Activated T-helper 17 cell treated with anti-CD3 and anti-CD28 coated beads, Interleukin-2, amount 50 U/mL, for 72 hours (primary cell): ENCODE results near the gene GRID1. TPM values are rescaled to one million over a fixed set of nuclear protein-coding genes. Genes with fewer than 3 reads are reported as not detected.

Source experiments
- ATAC-seq: fragments of 150-1000 bp; cut with Tn5 transposase; replicated peaks from 2 replicates; pipeline ENCODE4 v1.10.0; 2021; ENCODE audit warnings: mild to moderate bottlenecking, moderate library complexity
- H3K27ac Mint-ChIP-seq: one replicate; pipeline ENCODE4 v1.8.0; 2022; ENCODE audit warnings: mixed read lengths
- H3K27me3 Mint-ChIP-seq: one replicate; pipeline ENCODE4 v1.8.0; 2022; ENCODE audit warnings: mixed read lengths
- H3K36me3 Mint-ChIP-seq: one replicate; pipeline ENCODE4 v1.8.0; 2022; ENCODE audit warnings: low read depth, mild to moderate bottlenecking, mixed read lengths
- H3K4me1 Mint-ChIP-seq: one replicate; pipeline ENCODE4 v1.8.0; 2022; ENCODE audit warnings: mixed read lengths
- H3K4me3 Mint-ChIP-seq: one replicate; pipeline ENCODE4 v1.8.0; 2022; ENCODE audit warnings: mild to moderate bottlenecking, mixed read lengths
- H3K9me3 Mint-ChIP-seq: one replicate; pipeline ENCODE4 v1.8.0; 2022; ENCODE audit warnings: mixed read lengths
- total RNA-seq, 2 donors: library from RNA; stranded (reverse); gene quantifications; one replicate each; pipeline ENCODE4 v1.2.3, GENCODE V29; 2022

Gene GRID1
- total RNA-seq, 2 donors from 2014 or later: not detected

DNA sequence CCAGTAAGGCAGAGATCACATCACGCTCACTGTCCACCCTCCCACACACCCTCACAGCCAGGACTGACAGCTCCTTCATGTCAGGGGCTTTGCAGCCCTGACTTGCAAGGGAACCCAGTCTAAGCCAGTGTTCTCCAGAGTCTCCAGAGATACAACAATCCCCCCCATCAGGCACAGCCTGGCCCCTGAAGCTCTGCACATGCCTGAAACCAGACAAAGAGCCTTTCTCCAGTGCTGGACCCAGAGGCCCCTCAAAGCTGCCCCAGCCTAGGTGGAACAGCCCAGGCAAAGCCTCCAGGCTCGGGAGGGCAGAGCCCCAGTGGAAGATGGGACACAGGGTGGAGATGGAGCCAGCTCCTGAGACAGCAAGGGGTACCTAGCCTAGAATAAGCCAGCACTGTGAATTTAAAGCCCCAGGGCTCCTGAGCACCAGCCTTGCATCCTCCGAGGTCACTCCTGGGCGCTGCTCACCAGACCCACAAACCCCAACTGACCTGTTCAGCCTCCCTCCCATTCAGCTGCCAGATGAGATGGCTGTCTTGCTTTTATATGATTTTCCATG, 50.2 kb downstream of the GRID1 start:
- no peak overlapping the region for H3K4me3 Mint-ChIP-seq
- H3K36me3 Mint-ChIP-seq: no peaks in the 10 kb centered on the region
- H3K9me3 Mint-ChIP-seq: no peaks in the 10 kb centered on the region
- no peak overlapping the region for H3K27ac Mint-ChIP-seq
- no peaks in the 10 kb centered on the region for H3K4me1 Mint-ChIP-seq
- peaks cover 30% of the 10 kb centered on the region for H3K27me3 Mint-ChIP-seq
- ATAC-seq: no peak

DNA sequence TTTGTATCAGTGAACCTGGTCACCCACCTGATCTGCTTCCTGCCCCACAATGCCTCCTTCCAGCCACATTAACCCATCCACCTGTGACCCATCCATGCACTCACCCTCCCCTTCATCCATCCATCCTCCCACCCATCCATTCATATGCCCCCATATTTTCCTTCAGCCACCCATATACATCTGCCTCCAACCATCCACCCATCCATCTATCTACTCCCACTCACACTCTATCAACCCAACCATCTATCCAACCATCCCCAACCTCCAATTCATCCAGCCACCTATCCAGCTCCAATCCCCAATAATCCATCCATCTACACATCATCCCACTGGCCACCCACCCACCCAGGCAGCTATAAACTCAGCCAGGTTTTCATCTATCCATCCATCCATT, 51.0 kb downstream of the GRID1 start:
- Mint-ChIP-seq H3K4me3 (no peak overlapping the region), H3K4me1 (no peaks in the 10 kb centered on the region), H3K9me3 (no peaks in the 10 kb centered on the region), H3K27ac (no peak overlapping the region), H3K27me3 (peaks cover 30% of the 10 kb centered on the region), H3K36me3 (no peaks in the 10 kb centered on the region)
- no peak for ATAC-seq

DNA sequence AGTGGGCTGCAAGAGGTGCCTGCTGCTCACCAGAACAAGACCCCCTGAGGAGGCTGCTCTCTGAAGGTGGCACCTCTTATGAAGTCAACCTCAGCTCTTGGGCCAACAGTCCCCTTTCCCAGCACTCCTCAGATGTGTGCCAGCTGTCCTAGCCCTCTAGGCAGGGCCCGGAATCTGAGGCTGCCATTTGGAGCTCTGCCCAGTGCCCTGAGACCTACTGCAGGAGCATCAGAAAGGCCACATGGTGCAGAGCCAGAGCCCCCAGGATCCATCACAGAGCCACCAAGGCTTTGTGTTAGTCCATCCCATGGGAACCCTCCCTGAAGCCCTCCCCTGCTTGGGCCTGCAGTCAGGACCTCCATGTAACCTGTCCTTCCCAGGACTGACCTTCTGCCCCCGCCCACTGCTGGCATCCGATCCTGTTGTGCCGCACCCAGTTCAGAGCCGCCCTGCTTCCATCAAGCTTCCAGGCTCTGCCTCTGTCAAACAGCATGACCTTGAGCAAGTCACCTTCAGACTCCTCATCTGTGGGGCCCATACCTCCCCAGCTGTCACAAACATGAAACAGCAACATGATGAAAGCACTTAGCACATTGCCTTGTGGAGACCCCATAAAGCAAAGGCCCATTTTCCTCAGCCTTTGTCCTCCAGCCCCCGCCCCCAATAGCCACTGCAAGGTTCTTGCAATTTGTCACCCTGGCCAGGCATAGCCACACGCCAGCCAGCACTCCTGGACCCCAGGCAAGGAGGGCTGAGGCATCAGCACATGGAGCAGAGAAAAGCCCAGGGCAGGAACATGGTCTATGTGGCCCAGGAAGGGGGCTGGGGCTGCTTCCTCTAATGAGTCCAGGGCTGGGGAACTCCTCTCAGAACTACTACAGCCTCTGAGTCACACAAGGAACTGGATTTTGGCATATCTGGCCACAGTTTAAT, 51.7 kb downstream of the GRID1 start:
- no peaks in the 10 kb centered on the region for H3K9me3 Mint-ChIP-seq
- no peak overlapping the region for H3K27ac Mint-ChIP-seq

DNA sequence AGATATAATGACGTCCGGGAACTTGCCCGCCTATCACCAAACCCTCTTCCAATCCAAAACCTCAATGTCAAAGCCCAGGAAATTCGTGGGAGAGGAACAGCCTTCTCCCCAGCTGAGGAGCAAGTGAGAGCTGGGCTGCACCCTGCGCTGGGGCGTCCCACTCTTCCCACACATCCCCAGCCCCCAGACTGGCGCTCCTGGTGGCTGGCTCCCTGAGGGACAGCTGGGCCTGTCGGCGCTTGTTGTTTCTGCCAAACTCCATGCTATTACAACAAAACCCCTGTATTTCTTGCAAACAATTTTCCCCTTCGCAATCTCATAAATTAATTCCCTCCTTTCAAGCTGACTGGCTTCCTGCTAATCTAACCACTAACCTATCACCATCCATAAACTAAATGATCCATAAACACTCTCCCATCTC, 53.0 kb downstream of the GRID1 start:
- Mint-ChIP-seq H3K9me3 (no peaks in the 10 kb centered on the region), H3K27me3 (peaks cover 21% of the 10 kb centered on the region), H3K4me3 (no peak overlapping the region), H3K36me3 (no peaks in the 10 kb centered on the region), H3K27ac (no peak overlapping the region), H3K4me1 (no peaks in the 10 kb centered on the region)
- ATAC-seq: no peak

More for the DNA sequence above, 51.7 kb downstream of the GRID1 start:
- Mint-ChIP-seq H3K4me3 (no peak overlapping the region), H3K27me3 (peaks cover 27% of the 10 kb centered on the region), H3K4me1 (no peaks in the 10 kb centered on the region), H3K36me3 (no peaks in the 10 kb centered on the region)
- no peak for ATAC-seq

- no peaks in the 10 kb centered on the region for H3K4me1 Mint-ChIP-seq
- no peak for ATAC-seq
- no peak overlapping the region for H3K4me3 Mint-ChIP-seq
- H3K9me3 Mint-ChIP-seq: no peaks in the 10 kb centered on the region
- H3K36me3 Mint-ChIP-seq: no peaks in the 10 kb centered on the region
- peaks cover 21% of the 10 kb centered on the region for H3K27me3 Mint-ChIP-seq
- no peak overlapping the region for H3K27ac Mint-ChIP-seq
Observed at GRCh38 chr10:86312701-86313270, 53.8 kb downstream of the GRID1 start.

DNA sequence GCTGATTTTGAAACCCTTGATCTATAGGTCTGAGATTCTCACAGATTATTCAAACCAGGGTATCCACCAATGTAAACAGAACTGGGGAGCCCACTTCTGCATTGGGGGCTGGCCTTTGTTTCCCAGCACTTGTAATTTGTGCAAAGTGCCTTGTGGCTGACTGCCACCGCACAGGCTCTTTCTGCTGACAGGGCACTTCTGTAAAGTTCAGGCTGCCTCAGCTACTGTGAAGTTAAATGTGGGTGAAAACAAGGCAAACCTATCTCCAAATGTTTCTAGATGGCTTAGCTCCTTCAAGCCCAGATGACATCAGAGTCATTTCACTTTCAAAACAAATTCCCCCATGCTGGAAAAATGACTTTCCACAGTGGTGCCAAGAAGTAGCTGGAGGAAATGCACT, 54.7 kb downstream of the GRID1 start:
- ATAC-seq: no peak
- no peaks in the 10 kb centered on the region for H3K36me3 Mint-ChIP-seq

DNA sequence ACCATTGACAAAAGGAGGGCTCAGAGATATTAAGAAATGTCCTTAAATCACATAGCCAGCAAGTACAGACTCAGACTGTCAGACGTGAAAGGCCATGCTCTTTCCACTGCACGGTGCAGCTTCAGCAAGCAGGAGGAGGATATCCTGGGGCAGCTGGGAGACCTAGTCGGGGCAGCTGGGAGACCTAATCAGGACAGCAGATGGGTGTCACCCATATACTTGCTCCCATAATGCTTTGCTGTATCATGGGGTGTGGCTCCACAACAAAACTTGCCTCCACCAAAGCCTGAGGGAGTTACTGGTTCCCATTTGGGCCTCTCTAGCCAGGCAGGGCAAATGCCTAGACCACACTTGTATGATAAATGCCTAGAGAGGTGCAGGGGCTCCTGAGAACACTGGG, 55.4 kb downstream of the GRID1 start:
- H3K9me3 Mint-ChIP-seq: no peaks in the 10 kb centered on the region
- H3K4me3 Mint-ChIP-seq: no peak overlapping the region
- no peaks in the 10 kb centered on the region for H3K4me1 Mint-ChIP-seq
- H3K27ac Mint-ChIP-seq: no peak overlapping the region
- H3K27me3 Mint-ChIP-seq: peaks cover 22% of the 10 kb centered on the region
- H3K36me3 Mint-ChIP-seq: no peaks in the 10 kb centered on the region
- ATAC-seq: no peak

More for the DNA sequence above, 54.7 kb downstream of the GRID1 start:
- Mint-ChIP-seq H3K4me1 (no peaks in the 10 kb centered on the region), H3K27me3 (peaks cover 22% of the 10 kb centered on the region), H3K4me3 (no peak overlapping the region), H3K27ac (no peak overlapping the region), H3K9me3 (no peaks in the 10 kb centered on the region)

DNA sequence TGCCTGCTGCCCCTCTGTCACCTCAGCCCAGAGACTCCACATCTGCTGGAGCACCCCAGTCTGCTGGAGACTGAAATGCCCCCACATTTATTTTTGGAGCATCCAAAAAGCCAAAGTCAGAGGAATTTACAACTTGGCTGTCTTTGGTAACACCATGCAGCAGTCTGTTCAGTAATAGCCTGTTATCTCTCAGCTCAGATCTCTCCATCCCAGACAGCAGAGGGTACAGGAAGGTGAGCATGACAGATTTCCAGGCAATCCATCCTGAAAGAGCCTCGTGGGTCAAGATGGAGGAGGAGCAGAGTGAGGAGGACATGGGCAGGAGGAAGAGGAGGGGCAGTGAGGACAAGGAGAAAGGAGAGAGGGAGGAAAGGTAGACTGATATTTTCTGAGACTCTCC, 55.9 kb downstream of the GRID1 start:
- no peaks in the 10 kb centered on the region for H3K4me1 Mint-ChIP-seq
- ATAC-seq: no peak
- H3K27ac Mint-ChIP-seq: no peak overlapping the region
- H3K36me3 Mint-ChIP-seq: no peaks in the 10 kb centered on the region
- H3K4me3 Mint-ChIP-seq: no peak overlapping the region
- peaks cover 17% of the 10 kb centered on the region for H3K27me3 Mint-ChIP-seq
- H3K9me3 Mint-ChIP-seq: no peaks in the 10 kb centered on the region

DNA sequence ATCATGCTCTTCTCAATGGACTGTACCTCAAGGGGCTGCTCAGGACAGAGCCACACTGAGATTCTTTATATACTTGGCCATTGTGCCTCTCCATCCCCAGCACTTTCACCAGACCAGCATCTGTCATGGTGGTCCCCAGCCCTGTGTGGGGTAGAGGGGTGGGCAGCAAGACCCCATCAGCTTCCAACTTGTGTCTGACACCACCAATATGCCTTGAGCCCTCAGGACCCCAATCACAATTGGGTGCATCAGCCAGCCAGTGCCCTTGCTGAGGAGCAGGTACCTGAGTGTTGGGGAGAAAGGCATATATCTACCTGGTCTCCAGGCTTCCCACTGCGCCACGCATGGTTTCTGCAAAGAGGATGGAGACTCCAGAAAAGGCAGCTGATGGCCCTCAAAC, 56.3 kb downstream of the GRID1 start:
- Mint-ChIP-seq H3K9me3 (no peaks in the 10 kb centered on the region), H3K4me3 (no peak overlapping the region)
- ATAC-seq: no peak

DNA sequence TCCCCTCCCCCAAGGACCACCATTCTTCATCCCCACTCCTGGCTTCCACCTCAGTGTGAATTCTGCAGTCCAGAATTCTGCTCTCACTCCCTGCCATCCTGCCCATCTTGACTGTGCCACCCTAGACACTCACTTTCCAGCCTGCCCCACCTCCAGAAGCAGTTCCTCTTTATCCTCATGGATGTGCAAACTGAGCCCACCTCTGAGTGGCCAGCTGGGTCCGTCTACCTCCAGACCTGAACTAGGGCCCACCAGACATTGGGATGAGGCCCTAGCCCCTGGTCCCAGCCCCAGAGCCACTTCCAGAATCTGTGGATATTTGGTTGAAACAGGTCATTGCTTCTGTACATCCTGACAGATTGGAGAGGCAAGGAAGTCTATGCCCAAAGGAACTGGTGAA, 58.5 kb downstream of the GRID1 start:
- Mint-ChIP-seq H3K4me3 (no peak overlapping the region), H3K9me3 (no peaks in the 10 kb centered on the region), H3K4me1 (no peaks in the 10 kb centered on the region), H3K27me3 (peaks cover 22% of the 10 kb centered on the region), H3K36me3 (no peaks in the 10 kb centered on the region), H3K27ac (no peak overlapping the region)
- ATAC-seq: no peak

More for the DNA sequence above, 56.3 kb downstream of the GRID1 start:
- Mint-ChIP-seq H3K27ac (no peak overlapping the region), H3K36me3 (no peaks in the 10 kb centered on the region), H3K27me3 (peaks cover 15% of the 10 kb centered on the region), H3K4me1 (no peaks in the 10 kb centered on the region)

DNA sequence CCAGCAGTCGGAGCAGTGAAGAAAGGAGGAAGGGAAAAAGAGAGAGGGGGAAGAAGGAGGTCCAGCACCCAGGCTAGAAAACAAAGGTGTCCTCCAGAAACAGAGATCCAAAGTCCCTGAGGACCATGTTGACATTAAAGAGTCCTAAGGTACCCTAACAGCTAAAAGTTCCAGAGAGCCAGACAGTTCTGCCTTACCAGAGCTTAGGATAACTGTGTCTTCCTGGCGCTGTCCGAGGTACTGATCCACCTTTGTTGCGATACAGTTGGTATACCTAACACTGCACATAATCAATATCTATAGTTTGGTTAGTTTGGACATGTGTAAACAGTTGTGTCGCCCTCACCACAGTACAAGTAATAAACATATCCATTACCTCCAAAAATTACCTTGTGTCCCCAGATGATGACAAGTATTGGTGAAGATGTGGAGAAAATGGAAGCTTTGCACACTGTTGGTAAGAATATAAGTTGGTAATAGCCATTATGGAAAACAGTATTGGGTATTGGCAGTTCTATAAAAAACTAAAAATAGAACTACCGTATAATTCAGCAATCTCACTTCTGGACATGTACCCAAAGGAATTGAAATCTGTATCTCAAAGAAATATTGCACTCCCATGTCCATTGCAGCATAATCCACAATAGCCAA, 59.8 kb downstream of the GRID1 start:
- Mint-ChIP-seq H3K27me3 (peaks cover 25% of the 10 kb centered on the region), H3K36me3 (no peaks in the 10 kb centered on the region), H3K4me3 (no peak overlapping the region), H3K4me1 (no peaks in the 10 kb centered on the region), H3K27ac (no peak overlapping the region), H3K9me3 (no peaks in the 10 kb centered on the region)
- ATAC-seq: no peak

- H3K4me1 Mint-ChIP-seq: no peaks in the 10 kb centered on the region
- no peak overlapping the region for H3K4me3 Mint-ChIP-seq
- no peak overlapping the region for H3K27ac Mint-ChIP-seq
- H3K36me3 Mint-ChIP-seq: no peaks in the 10 kb centered on the region
- H3K27me3 Mint-ChIP-seq: peaks cover 25% of the 10 kb centered on the region
- no peaks in the 10 kb centered on the region for H3K9me3 Mint-ChIP-seq
- no peak for ATAC-seq
Observed at GRCh38 chr10:86305521-86305920, 61.1 kb downstream of the GRID1 start.

- Mint-ChIP-seq H3K4me1 (no peaks in the 10 kb centered on the region), H3K36me3 (no peaks in the 10 kb centered on the region), H3K9me3 (no peaks in the 10 kb centered on the region), H3K27me3 (peaks cover 21% of the 10 kb centered on the region), H3K27ac (no peak overlapping the region), H3K4me3 (no peak overlapping the region)
- no peak for ATAC-seq
Observed at GRCh38 chr10:86304436-86304835, 62.2 kb downstream of the GRID1 start.

DNA sequence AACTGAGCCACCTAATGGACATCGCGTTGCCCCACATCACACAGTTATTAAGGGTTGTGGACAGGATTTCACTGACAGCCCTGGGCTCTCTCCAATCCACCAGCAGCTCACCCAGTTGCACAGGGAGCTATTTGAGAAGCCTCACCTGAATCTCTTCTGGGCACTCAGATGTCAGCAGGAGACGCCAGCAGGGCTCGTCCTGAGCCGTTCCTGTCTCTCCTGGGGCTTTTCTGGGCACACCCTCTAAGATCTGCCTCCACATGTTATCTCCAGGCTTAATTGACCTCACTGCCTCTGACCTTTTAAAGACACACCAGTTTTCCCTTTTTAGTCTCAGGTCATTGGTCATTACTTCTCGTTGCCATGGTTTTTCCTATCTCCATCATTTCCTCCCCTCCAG, 63.0 kb downstream of the GRID1 start:
- ATAC-seq: no peak
- Mint-ChIP-seq H3K4me3 (no peak overlapping the region), H3K9me3 (no peaks in the 10 kb centered on the region), H3K4me1 (no peaks in the 10 kb centered on the region), H3K36me3 (no peaks in the 10 kb centered on the region), H3K27me3 (peaks cover 21% of the 10 kb centered on the region), H3K27ac (no peak overlapping the region)
